Lung (tissue), 12 donors: ENCODE results near the gene ATP2B2. TPM values are rescaled to one million over a fixed set of nuclear protein-coding genes. Genes with fewer than 3 reads are reported as not detected.

Experiments
- ATAC-seq: fragments of 200-7000 bp; cut with Tn5 transposase; one replicate; pipeline ENCODE4 v1.9.1; 2020; ENCODE audit warnings: moderate number of reproducible peaks; ENCODE audit not compliant: insufficient read depth, low FRiP score
- DNase-seq, 3 donors: peaks; one replicate each; pipeline ENCODE4 v3.0.0-alpha.2; 2013 to 2017
- H3K27ac ChIP-seq, 2 donors: one replicate each; pipeline ENCODE4 v1.5.1; 2013; ENCODE audit warnings: mild to moderate bottlenecking in 2 of 2, moderate library complexity in 2 of 2, control low read depth in 1 of 2, inconsistent platforms in 1 of 2, low read depth in 1 of 2, low read length in 1 of 2
- H3K27me3 ChIP-seq, 3 donors: one replicate each; pipeline ENCODE4 v1.5.1; 2013; ENCODE audit warnings: low read length in 2 of 3; ENCODE audit not compliant: control insufficient read depth in 3 of 3, insufficient read depth in 3 of 3
- H3K36me3 ChIP-seq, 4 donors: one replicate each; pipeline ENCODE4 v1.5.1; 2013; ENCODE audit warnings: low read length in 4 of 4, mild to moderate bottlenecking in 1 of 4, moderate library complexity in 1 of 4; ENCODE audit not compliant: control insufficient read depth in 4 of 4, insufficient read depth in 4 of 4
- H3K4me1 ChIP-seq, 5 donors: one replicate each; pipeline ENCODE4 v1.5.1; 2013; ENCODE audit warnings: low read length in 5 of 5, mild to moderate bottlenecking in 2 of 5, moderate library complexity in 1 of 5; ENCODE audit not compliant: control insufficient read depth in 5 of 5, insufficient read depth in 5 of 5
- H3K4me3 ChIP-seq: one replicate; pipeline ENCODE4 v1.5.1; 2013; ENCODE audit warnings: mild to moderate bottlenecking, control low read depth, moderate library complexity
- H3K9ac ChIP-seq, 2 donors: one replicate each; pipeline ENCODE4 v1.5.1; 2013; ENCODE audit warnings: low read length in 2 of 2, control low read depth in 1 of 2; ENCODE audit not compliant: insufficient read depth in 1 of 2
- H3K9me3 ChIP-seq, 4 donors: one replicate each; pipeline ENCODE4 v1.5.1; 2013; ENCODE audit warnings: low read length in 3 of 4, mild to moderate bottlenecking in 1 of 4, moderate library complexity in 1 of 4; ENCODE audit not compliant: control insufficient read depth in 4 of 4, insufficient read depth in 3 of 4
- WGBS, 2 donors: extraction: QIAGEN DNeasy Blood & Tissue Kit; methylation state at CpG; one replicate each; pipeline ENCODE4 v1.1.7; 2013; 5-methylcytosine and 5-hydroxymethylcytosine counted together
- polyA plus RNA-seq, 2 donors: library from polyadenylated mRNA; stranded (reverse); fragments of 200-250 nt; gene quantifications; one replicate each; pipeline ENCODE4 v1.2.1, GENCODE V29; 2013
- total RNA-seq, 2 donors: library from RNA; depleted of rRNA in 1 of 2; stranded (reverse); fragments of >200 nt in 1 of 2; gene quantifications; one replicate each; pipeline ENCODE4 v1.2.1, GENCODE V29; 2014 to 2021
- TF ChIP-seq, protein P1 (sequence below): IDR thresholded peaks from 2 replicates; pipeline ENCODE4 v1.5.1; 2012; ENCODE audit warnings: mild to moderate bottlenecking; ENCODE audit errors: control extremely low read depth, extremely low read depth
- donor health status: control.
- donor health status: control.
- donor health status: Bipolar disorder and iron deficiency.
- donor health status: healthy.
- donor health status: DM: yes; HTN: yes; CAD: no.

Gene ATP2B2
- total and polyA plus RNA-seq, 4 donors: 0.06 TPM; not detected in 3

GRCh38 chr3:10335190-10335738 lies 170.1 kb downstream of the ATP2B2 start:
- ATAC-seq (no peak), DNase-seq (no peak)
- Histone ChIP-seq H3K9me3 (no peaks in the 10 kb centered on the region), H3K4me1 (peaks cover 0 to 2% (median 0%) of the 10 kb centered on the region in 5 donors), H3K27ac (no peak overlapping the region), H3K4me3 (no peak overlapping the region), H3K9ac (no peak overlapping the region), H3K27me3 (peaks cover 0 to 12% (median 3%) of the 10 kb centered on the region in 3 donors), H3K36me3 (no peaks in the 10 kb centered on the region)
- 70 to 76% methylated on average over 4 of the region's 4 CpGs for WGBS, 2 donors
- TF ChIP-seq, protein P1, sequence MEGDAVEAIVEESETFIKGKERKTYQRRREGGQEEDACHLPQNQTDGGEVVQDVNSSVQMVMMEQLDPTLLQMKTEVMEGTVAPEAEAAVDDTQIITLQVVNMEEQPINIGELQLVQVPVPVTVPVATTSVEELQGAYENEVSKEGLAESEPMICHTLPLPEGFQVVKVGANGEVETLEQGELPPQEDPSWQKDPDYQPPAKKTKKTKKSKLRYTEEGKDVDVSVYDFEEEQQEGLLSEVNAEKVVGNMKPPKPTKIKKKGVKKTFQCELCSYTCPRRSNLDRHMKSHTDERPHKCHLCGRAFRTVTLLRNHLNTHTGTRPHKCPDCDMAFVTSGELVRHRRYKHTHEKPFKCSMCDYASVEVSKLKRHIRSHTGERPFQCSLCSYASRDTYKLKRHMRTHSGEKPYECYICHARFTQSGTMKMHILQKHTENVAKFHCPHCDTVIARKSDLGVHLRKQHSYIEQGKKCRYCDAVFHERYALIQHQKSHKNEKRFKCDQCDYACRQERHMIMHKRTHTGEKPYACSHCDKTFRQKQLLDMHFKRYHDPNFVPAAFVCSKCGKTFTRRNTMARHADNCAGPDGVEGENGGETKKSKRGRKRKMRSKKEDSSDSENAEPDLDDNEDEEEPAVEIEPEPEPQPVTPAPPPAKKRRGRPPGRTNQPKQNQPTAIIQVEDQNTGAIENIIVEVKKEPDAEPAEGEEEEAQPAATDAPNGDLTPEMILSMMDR: no peak

DNA sequence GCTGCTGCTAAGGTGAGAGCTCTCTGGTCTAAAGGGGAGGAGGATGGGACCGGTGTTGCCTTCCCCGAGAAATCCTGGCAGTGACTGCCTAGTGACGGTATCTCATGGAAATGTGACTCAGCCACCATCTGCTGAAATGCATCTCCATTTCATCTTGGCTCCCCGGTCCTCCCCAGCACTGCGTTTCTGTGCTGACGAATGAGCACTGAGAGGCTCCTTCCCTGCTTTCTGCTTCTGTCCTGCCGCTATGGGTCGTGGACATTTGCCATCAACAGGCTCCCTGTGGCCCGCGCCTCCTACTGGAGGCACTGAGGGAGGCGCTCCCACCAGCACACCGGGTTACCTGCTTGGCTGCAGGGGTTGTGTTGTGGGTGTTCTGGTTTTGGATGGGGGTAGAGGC lies 170.9 kb downstream of the ATP2B2 start:
- no peaks in the 10 kb centered on the region for H3K36me3 ChIP-seq
- WGBS, 2 donors: 74 to 93% methylated on average over 12 of the region's 12 CpGs
- H3K4me3 ChIP-seq: no peak overlapping the region
- H3K9me3 ChIP-seq: no peaks in the 10 kb centered on the region
- DNase-seq (no peak), ATAC-seq (no peak)
- no peak overlapping the region for H3K27ac ChIP-seq
- H3K27me3 ChIP-seq: peaks cover 0 to 19% (median 3%) of the 10 kb centered on the region in 3 donors
- TF ChIP-seq, protein P1: no peak
- no peak overlapping the region for H3K9ac ChIP-seq
- H3K4me1 ChIP-seq: peaks cover 0 to 2% (median 0%) of the 10 kb centered on the region in 5 donors

GRCh38 chr3:10334042-10334441 lies 171.3 kb downstream of the ATP2B2 start:
- H3K4me1 ChIP-seq: peaks cover 0 to 2% (median 0%) of the 10 kb centered on the region in 5 donors
- H3K4me3 ChIP-seq: no peak overlapping the region
- no peaks in the 10 kb centered on the region for H3K36me3 ChIP-seq
- TF ChIP-seq, protein P1: no peak
- H3K27ac ChIP-seq: no peak overlapping the region
- no peak for DNase-seq
- peaks cover 0 to 23% (median 3%) of the 10 kb centered on the region in 3 donors for H3K27me3 ChIP-seq
- ATAC-seq: no peak
- no peaks in the 10 kb centered on the region for H3K9me3 ChIP-seq
- H3K9ac ChIP-seq: no peak overlapping the region
- 89 to 91% methylated on average over 11 of the region's 11 CpGs for WGBS, 2 donors

DNA sequence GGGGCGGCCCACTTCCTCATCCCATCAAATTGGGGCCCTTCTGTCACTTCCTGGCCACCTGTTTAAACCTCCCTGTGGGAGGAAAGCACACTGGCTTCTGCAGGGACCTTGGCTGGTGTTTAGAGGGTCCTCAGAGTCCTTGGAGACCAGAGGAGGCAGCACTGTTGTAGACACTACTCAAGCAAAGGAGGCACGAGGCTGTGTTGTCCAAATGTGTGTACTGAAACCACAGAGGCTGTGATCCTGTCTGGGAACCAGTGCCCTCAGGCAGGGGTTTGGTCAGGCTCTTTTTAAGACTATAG lies 172.1 kb downstream of the ATP2B2 start:
- TF ChIP-seq, protein P1: no peak
- H3K9ac ChIP-seq: no peak overlapping the region
- no peak for DNase-seq
- peaks cover 3 to 30% (median 3%) of the 10 kb centered on the region in 3 donors for H3K27me3 ChIP-seq
- no peak for ATAC-seq
- no peak overlapping the region for H3K4me3 ChIP-seq
- H3K27ac ChIP-seq: no peak overlapping the region
- H3K9me3 ChIP-seq: no peaks in the 10 kb centered on the region
- 19 to 52% methylated on average over 2 of the region's 2 CpGs for WGBS, 2 donors
- H3K36me3 ChIP-seq: no peaks in the 10 kb centered on the region
- peaks cover 0 to 2% (median 0%) of the 10 kb centered on the region in 5 donors for H3K4me1 ChIP-seq
